ENCODE measurements around the gene SDK1.

The SDK1 gene

GRCh38 chr7:4227105-4228010, 926.3 kb downstream of the SDK1 start:
- Histone ChIP-seq H3K4me3 (ENCODE audit: low read depth, low read length) (no peak overlapping the region), H3K9me3 (ENCODE audit: control insufficient read depth, low read length) (no peaks in the 10 kb centered on the region), H3K9ac (no peak overlapping the region), H3K27ac (no peak overlapping the region), H2AFZ (no peak overlapping the region), H3K4me1 (no peaks in the 10 kb centered on the region), H3K4me2 (ENCODE audit: low read length) (no peak overlapping the region), H3K27me3 (ENCODE audit: control insufficient read depth, insufficient read depth, low read length) (no peaks in the 10 kb centered on the region), H3K79me2 (no peaks in the 10 kb centered on the region), H3K36me3 (ENCODE audit: control insufficient read depth, insufficient read depth, low read length) (no peaks in the 10 kb centered on the region)
- no peak for TF ChIP-seq CTCF (IDR thresholded peaks at IDR 0.05)

GRCh38 chr7:4230352-4230751, 929.3 kb downstream of the SDK1 start:
- Histone ChIP-seq H3K4me2 (ENCODE audit: low read length) (no peak overlapping the region), H3K79me2 (no peaks in the 10 kb centered on the region), H3K9me3 (ENCODE audit: control insufficient read depth, low read length) (no peaks in the 10 kb centered on the region), H3K36me3 (ENCODE audit: control insufficient read depth, insufficient read depth, low read length) (no peaks in the 10 kb centered on the region), H3K4me3 (ENCODE audit: low read depth, low read length) (no peak overlapping the region), H3K9ac (no peak overlapping the region), H3K4me1 (no peaks in the 10 kb centered on the region), H2AFZ (no peak overlapping the region), H3K27me3 (ENCODE audit: control insufficient read depth, insufficient read depth, low read length) (no peaks in the 10 kb centered on the region), H3K27ac (no peak overlapping the region)
- TF ChIP-seq CTCF (IDR thresholded peaks at IDR 0.05): no peak

- no peaks in the 10 kb centered on the region for H3K4me1 ChIP-seq
- no peak overlapping the region for H3K27ac ChIP-seq
- no peaks in the 10 kb centered on the region for H3K36me3 ChIP-seq (ENCODE audit: control insufficient read depth, insufficient read depth, low read length)
- H3K27me3 ChIP-seq (ENCODE audit: control insufficient read depth, insufficient read depth, low read length): no peaks in the 10 kb centered on the region
- no peak overlapping the region for H2AFZ ChIP-seq
- H3K79me2 ChIP-seq: no peaks in the 10 kb centered on the region
- no peaks in the 10 kb centered on the region for H3K9me3 ChIP-seq (ENCODE audit: control insufficient read depth, low read length)
- H3K4me2 ChIP-seq (ENCODE audit: low read length): no peak overlapping the region
- H3K4me3 ChIP-seq (ENCODE audit: low read depth, low read length): no peak overlapping the region
- no peak overlapping the region for H3K9ac ChIP-seq
- TF ChIP-seq CTCF (IDR thresholded peaks at IDR 0.05): no peak
Observed at GRCh38 chr7:4233146-4233545, 932.1 kb downstream of the SDK1 start.

GRCh38 chr7:4233621-4234497, 932.8 kb downstream of the SDK1 start:
- Histone ChIP-seq H3K9me3 (ENCODE audit: control insufficient read depth, low read length) (no peaks in the 10 kb centered on the region), H3K79me2 (no peaks in the 10 kb centered on the region), H3K4me2 (ENCODE audit: low read length) (no peak overlapping the region), H2AFZ (no peak overlapping the region), H3K36me3 (ENCODE audit: control insufficient read depth, insufficient read depth, low read length) (no peaks in the 10 kb centered on the region), H3K4me3 (ENCODE audit: low read depth, low read length) (no peak overlapping the region), H3K4me1 (no peaks in the 10 kb centered on the region), H3K9ac (no peak overlapping the region), H3K27me3 (ENCODE audit: control insufficient read depth, insufficient read depth, low read length) (no peaks in the 10 kb centered on the region), H3K27ac (no peak overlapping the region)
- TF ChIP-seq CTCF (IDR thresholded peaks at IDR 0.05): no peak

All from parathyroid adenoma (tissue), 2 donors.